Measurements from ENCODE around the gene HMGN3. TPM values are rescaled to one million over a fixed set of nuclear protein-coding genes. Genes with fewer than 3 reads are reported as not detected.
A peak's percentile ranks its signal among the peaks of the same experiment; 100 is the strongest.

The HMGN3 gene
- total and polyA plus RNA-seq, 2 donors (not counting 3 experiments of a cell fraction or from before 2014, with no cell fraction given) = 40.1 to 75.1 TPM

DNA sequence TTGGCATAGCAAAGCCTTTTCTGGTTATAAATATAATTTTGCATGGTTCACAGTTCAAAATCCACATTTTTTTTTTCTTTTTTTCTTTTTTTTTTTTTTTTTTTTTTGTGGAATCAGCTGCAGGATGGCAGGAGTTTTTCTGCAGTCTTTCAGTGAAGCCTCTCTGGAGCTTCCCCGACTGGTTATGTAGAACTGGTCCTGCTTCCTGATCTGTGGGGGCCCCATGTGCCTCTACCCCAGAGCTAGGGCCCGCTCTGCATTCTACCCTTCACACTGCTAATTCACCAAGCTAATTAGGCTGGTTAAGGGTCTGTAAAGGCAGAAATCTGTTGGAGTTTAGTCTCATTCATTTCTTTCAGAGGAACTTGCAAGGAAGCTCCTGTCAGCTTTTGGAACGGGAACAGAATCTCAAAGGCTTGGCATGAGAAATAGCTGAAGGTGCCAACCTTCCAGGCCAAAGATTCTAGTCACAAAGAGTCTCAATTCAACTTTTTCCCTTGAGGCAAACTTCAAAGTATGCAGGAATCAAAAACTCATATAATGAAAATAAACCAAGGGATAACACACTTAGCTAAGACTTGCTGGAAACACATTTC lies 45.5 kb downstream of the HMGN3 start:
- H2AFZ ChIP-seq (ENCODE audit: low read depth, low read length) = no peak overlapping the region
- FAIRE-seq (no peak), DNase-seq (ENCODE audit: low read depth, low spot score) (peak; percentile 7)
- no peak overlapping the region for H3K4me2 ChIP-seq (ENCODE audit: insufficient read depth, low read length)
- H3K79me2 ChIP-seq (ENCODE audit: control insufficient read depth, insufficient read depth, low read length) = no peaks in the 10 kb centered on the region
- H3K9ac ChIP-seq (replicated peaks; ENCODE audit: extremely low read depth, insufficient read depth, low read length) = no peak overlapping the region
- no peaks in the 10 kb centered on the region for H4K20me1 ChIP-seq (replicated peaks; ENCODE audit: control insufficient read depth, extremely low read depth, insufficient read depth, low read length)
- no TSS peak for BruUV-seq (replicated peaks)
- no peaks in the 10 kb centered on the region for H3K9me3 ChIP-seq (replicated peaks; ENCODE audit: control insufficient read depth, insufficient read depth, low read length)
- H3K36me3 ChIP-seq (ENCODE audit: control insufficient read depth in 2 of 2, extremely low read depth in 1 of 2, insufficient read depth in 2 of 2, low read length in 2 of 2) = no peaks in the 10 kb centered on the region
- TF ChIP-seq POLR2A (IDR thresholded peaks at IDR 0.05; ENCODE audit: low read depth, low read length) (no peak), POLR2AphosphoS5 (IDR thresholded peaks at IDR 0.05; ENCODE audit: insufficient read depth, low read depth, low read length) (no peak), JUN (IDR thresholded peaks at IDR 0.05; ENCODE audit: borderline replicate concordance, insufficient read depth, insufficient read length, low read depth) (no peak), EZH2 (IDR thresholded peaks at IDR 0.05; ENCODE audit: borderline replicate concordance, low read depth, low read length, severe bottlenecking) (no peak), GATA2 (IDR thresholded peaks at IDR 0.05; ENCODE audit: insufficient read depth, insufficient read length, low read depth, low read length) (no peak), FOS (IDR thresholded peaks at IDR 0.05; ENCODE audit: borderline replicate concordance, insufficient read depth, low read length) (no peak), CTCF (IDR thresholded peaks at IDR 0.05; ENCODE audit: extremely low read depth in 1 of 2, insufficient read depth in 1 of 2, low read depth in 1 of 2, low read length in 2 of 2) (no peak), MYC (IDR thresholded peaks at IDR 0.05; ENCODE audit: low read depth, low read length) (no peak)
- TF ChIP-seq, protein P1, sequence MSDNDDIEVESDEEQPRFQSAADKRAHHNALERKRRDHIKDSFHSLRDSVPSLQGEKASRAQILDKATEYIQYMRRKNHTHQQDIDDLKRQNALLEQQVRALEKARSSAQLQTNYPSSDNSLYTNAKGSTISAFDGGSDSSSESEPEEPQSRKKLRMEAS (IDR thresholded peaks at IDR 0.05; ENCODE audit: insufficient read depth, insufficient read length) = no peak
- ChIA-PET POLR2A (no interaction called here), CTCF (interaction anchor here (0.8 to 1.3 kb wide), 3 partner anchors 13 to 76 kb away, joined by 4 to 5 read pairs (median 4); no protein-coding TSS in a partner anchor)
- no peaks in the 10 kb centered on the region for H3K27me3 ChIP-seq (ENCODE audit: control insufficient read depth in 2 of 2, insufficient read depth in 2 of 2, low read length in 2 of 2)
- H3K9me1 ChIP-seq (replicated peaks; ENCODE audit: control insufficient read depth, extremely low read depth, insufficient read depth, low read length) = no peaks in the 10 kb centered on the region
- no peaks in the 10 kb centered on the region for H3K4me1 ChIP-seq (ENCODE audit: control insufficient read depth, extremely low read depth, insufficient read depth, low read length)
- dilution Hi-C loops (cut with MboI; ENCODE audit: extremely low pct_ligation_motif_present, low sequenced_read_pairs) = no loop called here
- intact Hi-C loops (cut with micrococcal nuclease) = no loop called here
- no peak overlapping the region for H3K4me3 ChIP-seq (replicated peaks in 1 of 3; ENCODE audit: insufficient read depth in 1 of 3, low read depth in 1 of 3, low read length in 3 of 3)
- H3K27ac ChIP-seq (ENCODE audit: insufficient read depth, low read depth, low read length) = no peak overlapping the region
